Uterus (tissue), 2 donors: ENCODE data around the gene KIAA1328.
"Not testable (repeated sequence)": the region's sequence is repeated elsewhere in the genome, so short reads cannot be mapped to it uniquely, and the experiment has no call there.

Experiments used
- POLR2A ChIP-seq, 2 donors: fragments of 450-650 bp; IDR thresholded peaks; one replicate each; pipeline ENCODE4 v1.6.1; 2016; ENCODE audit warnings: antibody characterized with exemption in 2 of 2, mild to moderate bottlenecking in 1 of 2, moderate library complexity in 1 of 2
- TF ChIP-seq, protein P1 (sequence below), 4 experiments: fragments of 200-600 bp in 2 of 4; fragments of 450-650 bp in 2 of 4; sonication (generic) in 2 of 4; IDR thresholded peaks; one replicate each; pipeline ENCODE4 v1.5.1; 2016 to 2019; ENCODE audit warnings: antibody characterized with exemption in 4 of 4, mild to moderate bottlenecking in 2 of 4, moderate library complexity in 1 of 4

DNA sequence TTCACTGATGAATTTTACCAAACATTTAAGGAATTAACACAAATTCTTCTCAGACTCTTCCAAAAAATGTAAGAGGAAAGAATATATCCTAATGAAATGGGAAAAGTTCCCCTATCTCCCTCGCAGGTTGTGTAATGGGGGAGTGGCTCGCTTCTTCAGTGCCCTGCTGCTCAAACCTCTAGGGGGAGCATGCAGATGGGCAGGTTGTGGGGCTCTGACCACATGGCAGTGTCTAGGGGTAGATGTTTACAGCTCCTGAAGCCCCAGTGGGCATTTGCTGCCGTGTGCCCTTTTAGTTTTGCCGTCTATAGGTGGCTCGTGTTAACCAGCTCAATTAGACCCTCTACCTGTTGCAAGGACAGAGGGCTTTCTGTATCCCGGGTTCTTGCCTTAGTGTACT, 338.0 kb downstream of the KIAA1328 start:
- TF ChIP-seq, protein P1, sequence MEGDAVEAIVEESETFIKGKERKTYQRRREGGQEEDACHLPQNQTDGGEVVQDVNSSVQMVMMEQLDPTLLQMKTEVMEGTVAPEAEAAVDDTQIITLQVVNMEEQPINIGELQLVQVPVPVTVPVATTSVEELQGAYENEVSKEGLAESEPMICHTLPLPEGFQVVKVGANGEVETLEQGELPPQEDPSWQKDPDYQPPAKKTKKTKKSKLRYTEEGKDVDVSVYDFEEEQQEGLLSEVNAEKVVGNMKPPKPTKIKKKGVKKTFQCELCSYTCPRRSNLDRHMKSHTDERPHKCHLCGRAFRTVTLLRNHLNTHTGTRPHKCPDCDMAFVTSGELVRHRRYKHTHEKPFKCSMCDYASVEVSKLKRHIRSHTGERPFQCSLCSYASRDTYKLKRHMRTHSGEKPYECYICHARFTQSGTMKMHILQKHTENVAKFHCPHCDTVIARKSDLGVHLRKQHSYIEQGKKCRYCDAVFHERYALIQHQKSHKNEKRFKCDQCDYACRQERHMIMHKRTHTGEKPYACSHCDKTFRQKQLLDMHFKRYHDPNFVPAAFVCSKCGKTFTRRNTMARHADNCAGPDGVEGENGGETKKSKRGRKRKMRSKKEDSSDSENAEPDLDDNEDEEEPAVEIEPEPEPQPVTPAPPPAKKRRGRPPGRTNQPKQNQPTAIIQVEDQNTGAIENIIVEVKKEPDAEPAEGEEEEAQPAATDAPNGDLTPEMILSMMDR (IDR thresholded peaks at IDR 0.05), result not testable (repeated sequence)
- TF ChIP-seq POLR2A (IDR thresholded peaks at IDR 0.05), result not testable (repeated sequence)
